HG03135 (cell line): ENCODE results near the gene BATF2.

Experiments used
- ATAC-seq: cut with Tn5 transposase; IDR thresholded peaks from one replicate; pipeline ENCODE4 v1.9.1; 2021; ENCODE audit warnings: mild to moderate bottlenecking, moderate library complexity; ENCODE audit not compliant: unreplicated experiment

BATF2 gene

GRCh38 chr11:64970731-64971151 is 26.0 kb downstream of the BATF2 start:
- ATAC-seq, result no peak

GRCh38 chr11:64969209-64969608 is 27.6 kb downstream of the BATF2 start:
- ATAC-seq, result no peak

GRCh38 chr11:64967375-64967774 is 29.4 kb downstream of the BATF2 start:
- no peak for ATAC-seq

- no peak for ATAC-seq
Observed at GRCh38 chr11:64963072-64963631, 33.6 kb downstream of the BATF2 start.

GRCh38 chr11:64960719-64961118 is 36.1 kb downstream of the BATF2 start:
- no peak for ATAC-seq

- no peak for ATAC-seq
Observed at GRCh38 chr11:64959498-64959897, 37.3 kb downstream of the BATF2 start.

- ATAC-seq, result no peak
Observed at GRCh38 chr11:64954201-64954600, 42.6 kb downstream of the BATF2 start.

- no peak for ATAC-seq
Observed at GRCh38 chr11:64951529-64951928, 45.2 kb downstream of the BATF2 start.

- no peak for ATAC-seq
Observed at GRCh38 chr11:64947208-64947814, 49.5 kb downstream of the BATF2 start.
